AG04449 (cell line): ENCODE measurements around the gene SPC25.

Experiments used
- CTCF ChIA-PET: fragments of 350-600 bp; formaldehyde crosslinking; extraction: SDS; loops from one replicate; lab custom pipeline; 2021; ENCODE audit warnings: antibody characterized with exemption; lab: Yijun Ruan, JAX
- POLR2A ChIA-PET: fragments of 400-600, 350-600 bp; formaldehyde crosslinking; extraction: SDS; loops from one replicate; lab custom pipeline; 2020; ENCODE audit warnings: antibody characterized with exemption, inconsistent platforms; lab: Yijun Ruan, JAX
- DNase-seq: peaks from one replicate; pipeline ENCODE4 v3.0.0-alpha.2; 2010; ENCODE audit warnings: low read depth, low spot score
- H3K4me3 ChIP-seq: 2 replicates; pipeline ENCODE4 v1.5.1; 2011; ENCODE audit warnings: low read depth, mild to moderate bottlenecking, control low read depth, low read length
- CTCF ChIP-seq: IDR thresholded peaks from one replicate; pipeline ENCODE4 v1.5.1; 2011; ENCODE audit warnings: mild to moderate bottlenecking, moderate library complexity, low read length, control low read depth, inconsistent platforms; ENCODE audit not compliant: insufficient read depth; ENCODE audit errors: missing control alignments

The SPC25 gene

GRCh38 chr2:168915441-168916330 lies 25.5 kb upstream of the SPC25 start:
- no peak for TF ChIP-seq CTCF
- no peak for DNase-seq
- ChIA-PET CTCF (no interaction called here), POLR2A (no interaction called here)
- H3K4me3 ChIP-seq: no peak overlapping the region

- DNase-seq: no peak
- CTCF ChIA-PET: interaction anchor here (0.6 to 1.4 kb wide), 3 partner anchors 141 to 840 kb away, joined by 3 read pairs; no protein-coding TSS in a partner anchor
Observed at GRCh38 chr2:168913495-168913894, 23.3 kb upstream of the SPC25 start.

GRCh38 chr2:168912901-168913369 lies 22.7 kb upstream of the SPC25 start:
- H3K4me3 ChIP-seq: peak overlapping the region; percentile 36; the same call in 1 of the 2 replicates
- CTCF ChIA-PET: interaction anchor here (0.6 to 1.4 kb wide), 3 partner anchors 140 to 1229 kb away, joined by 3 read pairs; no protein-coding TSS in a partner anchor

More at GRCh38 chr2:168913495-168913894, 23.3 kb upstream of the SPC25 start:
- POLR2A ChIA-PET: no interaction called here
- no peak for TF ChIP-seq CTCF
- no peak overlapping the region for H3K4me3 ChIP-seq

GRCh38 chr2:168912466-168912865 lies 22.2 kb upstream of the SPC25 start:
- ChIA-PET POLR2A (no interaction called here), CTCF (interaction anchor here (0.7 to 1.4 kb wide), 2 partner anchors 140 to 1229 kb away, joined by 3 read pairs; no protein-coding TSS in a partner anchor)
- no peak for DNase-seq
- no peak for TF ChIP-seq CTCF
- peak overlapping the region; percentile 36; the same call in 1 of the 2 replicates for H3K4me3 ChIP-seq

More at GRCh38 chr2:168912901-168913369, 22.7 kb upstream of the SPC25 start:
- no peak for TF ChIP-seq CTCF
- POLR2A ChIA-PET: no interaction called here
- DNase-seq: no peak

- TF ChIP-seq CTCF: no peak
- DNase-seq: no peak
- H3K4me3 ChIP-seq: no peak overlapping the region
- POLR2A ChIA-PET: no interaction called here
- CTCF ChIA-PET: interaction anchor here (1.0 to 3.1 kb wide), 2 partner anchors 11 to 51 kb away, joined by 3 to 16 read pairs; no protein-coding TSS in a partner anchor
Observed at GRCh38 chr2:168910330-168910729, 20.1 kb upstream of the SPC25 start.
